ENCODE measurements around the gene FBXW11. TPM values are rescaled to one million over a fixed set of nuclear protein-coding genes. Genes with fewer than 3 reads are reported as not detected.

FBXW11 gene
- total and polyA plus RNA-seq, 10 of the 15 experiments (the other 5 are each of a cell fraction or from before 2014, with no cell fraction given), result 4.3 to 61.5 (median 40.0) TPM

DNA sequence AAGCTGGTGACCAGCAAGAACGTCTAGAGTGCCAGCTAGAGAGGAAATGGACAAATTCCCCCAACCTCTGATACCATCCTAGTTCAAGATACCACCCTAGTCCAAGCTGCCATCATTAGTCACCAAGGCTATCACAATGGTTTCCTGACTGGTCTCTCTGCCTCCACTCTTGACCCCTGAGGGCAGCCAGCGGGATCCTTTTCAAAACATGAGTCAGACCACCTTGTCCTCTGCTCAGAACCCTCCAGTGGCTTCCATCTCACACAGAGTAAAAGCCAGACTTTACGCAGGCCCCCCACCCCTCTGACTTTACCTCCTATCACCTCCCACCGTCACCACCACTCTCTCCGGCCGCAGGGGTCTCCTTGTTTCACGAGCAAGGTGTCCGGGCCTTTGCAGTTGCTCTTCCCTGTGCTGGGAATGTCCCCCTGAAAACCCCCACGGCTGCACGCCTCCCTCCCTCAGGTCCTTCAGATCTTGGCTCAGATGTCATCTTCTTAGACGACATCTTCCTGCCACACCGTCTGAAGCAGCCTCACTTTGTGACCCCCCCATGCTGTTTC lies 42.2 kb upstream of the FBXW11 start (continued):
- TF ChIP-seq, protein P1, sequence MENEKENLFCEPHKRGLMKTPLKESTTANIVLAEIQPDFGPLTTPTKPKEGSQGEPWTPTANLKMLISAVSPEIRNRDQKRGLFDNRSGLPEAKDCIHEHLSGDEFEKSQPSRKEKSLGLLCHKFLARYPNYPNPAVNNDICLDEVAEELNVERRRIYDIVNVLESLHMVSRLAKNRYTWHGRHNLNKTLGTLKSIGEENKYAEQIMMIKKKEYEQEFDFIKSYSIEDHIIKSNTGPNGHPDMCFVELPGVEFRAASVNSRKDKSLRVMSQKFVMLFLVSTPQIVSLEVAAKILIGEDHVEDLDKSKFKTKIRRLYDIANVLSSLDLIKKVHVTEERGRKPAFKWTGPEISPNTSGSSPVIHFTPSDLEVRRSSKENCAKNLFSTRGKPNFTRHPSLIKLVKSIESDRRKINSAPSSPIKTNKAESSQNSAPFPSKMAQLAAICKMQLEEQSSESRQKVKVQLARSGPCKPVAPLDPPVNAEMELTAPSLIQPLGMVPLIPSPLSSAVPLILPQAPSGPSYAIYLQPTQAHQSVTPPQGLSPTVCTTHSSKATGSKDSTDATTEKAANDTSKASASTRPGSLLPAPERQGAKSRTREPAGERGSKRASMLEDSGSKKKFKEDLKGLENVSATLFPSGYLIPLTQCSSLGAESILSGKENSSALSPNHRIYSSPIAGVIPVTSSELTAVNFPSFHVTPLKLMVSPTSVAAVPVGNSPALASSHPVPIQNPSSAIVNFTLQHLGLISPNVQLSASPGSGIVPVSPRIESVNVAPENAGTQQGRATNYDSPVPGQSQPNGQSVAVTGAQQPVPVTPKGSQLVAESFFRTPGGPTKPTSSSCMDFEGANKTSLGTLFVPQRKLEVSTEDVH (IDR thresholded peaks at IDR 0.05; ENCODE audit: low read depth, partially characterized antibody), result no peak

DNA sequence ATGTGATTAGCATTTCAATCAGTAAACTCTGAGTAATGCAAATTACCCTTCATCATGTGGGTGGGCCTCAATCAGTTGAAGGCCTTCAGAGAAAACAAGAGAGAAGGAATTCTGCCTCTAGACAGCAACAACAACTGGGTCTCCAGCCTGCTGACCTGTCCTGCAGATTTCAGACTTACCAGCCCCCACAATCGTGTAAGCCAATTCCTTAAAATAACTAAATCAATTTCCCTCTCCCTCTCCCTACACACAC lies 41.7 kb upstream of the FBXW11 start:
- WGBS (ENCODE audit: insufficient coverage, insufficient replicate concordance, low lambda C conversion rate, missing lambda C conversion rate), result 100% methylated on average over 1 of the region's 1 CpG
- Histone ChIP-seq H3K27ac (ENCODE audit: control insufficient read depth, insufficient read depth) (no peak overlapping the region), H3K4me1 (ENCODE audit: control insufficient read depth, insufficient read depth, low read length) (no peaks in the 10 kb centered on the region), H3K27me3 (replicated peaks in 1 of 2; ENCODE audit: control insufficient read depth in 2 of 2, insufficient read depth in 2 of 2, low read length in 1 of 2) (no peaks in the 10 kb centered on the region), H3K79me2 (ENCODE audit: control insufficient read depth, insufficient read depth, low read length) (no peaks in the 10 kb centered on the region), H3K4me2 (ENCODE audit: control insufficient read depth, insufficient read depth) (no peak overlapping the region), H3K9me3 (replicated peaks; ENCODE audit: control insufficient read depth, insufficient read depth, low read length) (no peaks in the 10 kb centered on the region), H2AFZ (ENCODE audit: control insufficient read depth, low read depth, low read length) (no peak overlapping the region), H3K36me3 (ENCODE audit: control insufficient read depth in 2 of 2, insufficient read depth in 2 of 2, low read length in 1 of 2) (peaks cover 17 to 52% of the 10 kb centered on the region in 2 experiments), H3K9ac (ENCODE audit: control insufficient read depth, insufficient read depth, low read length) (no peak overlapping the region), H3K4me3 (no peak overlapping the region), H4K20me1 (ENCODE audit: control insufficient read depth, insufficient read depth) (no peaks in the 10 kb centered on the region)
- DNase-seq (ENCODE audit: low read depth, low spot score) (no peak), ATAC-seq (no peak), FAIRE-seq (no peak)
- RAD21 ChIA-PET (ENCODE audit: unreplicated experiment), result no interaction called here
- POLR2A ChIA-PET, result interaction anchor here (0.5 kb wide), 1 partner anchor 29 kb away, joined by 5 read pairs; no protein-coding TSS in a partner anchor
- no TSS peak for BruUV-seq (replicated peaks)
- SMC1A ChIA-PET (ENCODE audit: uncharacterized antibody, unreplicated experiment), result interaction anchor here (4.9 kb wide), 1 partner anchor 137 kb away, joined by 23 read pairs; no protein-coding TSS in a partner anchor
- in situ Hi-C loops (cut with MboI), result loop anchor here (5.0 kb wide), 1 partner anchor 631 kb away; the partner anchor contains the start of gene FGF18
- intact Hi-C loops (cut with micrococcal nuclease; ENCODE audit: unreplicated experiment), result no loop called here
- CTCF ChIA-PET, result interaction anchor here (0.8 to 3.4 kb wide), 4 partner anchors 10 to 139 kb away, joined by 3 to 15 read pairs (median 4); no protein-coding TSS in a partner anchor
- no peak for TF ChIP-seq TCF3 (IDR thresholded peaks at IDR 0.05; ENCODE audit: borderline replicate concordance, insufficient read depth, low read depth, low read length)
- TF ChIP-seq YY1 (IDR thresholded peaks at IDR 0.05; ENCODE audit: low read depth, low read length), result no peak
- TF ChIP-seq YBX1 (IDR thresholded peaks at IDR 0.05), result no peak
- TF ChIP-seq LARP7 (IDR thresholded peaks at IDR 0.05), result no peak
- TF ChIP-seq, protein P2, sequence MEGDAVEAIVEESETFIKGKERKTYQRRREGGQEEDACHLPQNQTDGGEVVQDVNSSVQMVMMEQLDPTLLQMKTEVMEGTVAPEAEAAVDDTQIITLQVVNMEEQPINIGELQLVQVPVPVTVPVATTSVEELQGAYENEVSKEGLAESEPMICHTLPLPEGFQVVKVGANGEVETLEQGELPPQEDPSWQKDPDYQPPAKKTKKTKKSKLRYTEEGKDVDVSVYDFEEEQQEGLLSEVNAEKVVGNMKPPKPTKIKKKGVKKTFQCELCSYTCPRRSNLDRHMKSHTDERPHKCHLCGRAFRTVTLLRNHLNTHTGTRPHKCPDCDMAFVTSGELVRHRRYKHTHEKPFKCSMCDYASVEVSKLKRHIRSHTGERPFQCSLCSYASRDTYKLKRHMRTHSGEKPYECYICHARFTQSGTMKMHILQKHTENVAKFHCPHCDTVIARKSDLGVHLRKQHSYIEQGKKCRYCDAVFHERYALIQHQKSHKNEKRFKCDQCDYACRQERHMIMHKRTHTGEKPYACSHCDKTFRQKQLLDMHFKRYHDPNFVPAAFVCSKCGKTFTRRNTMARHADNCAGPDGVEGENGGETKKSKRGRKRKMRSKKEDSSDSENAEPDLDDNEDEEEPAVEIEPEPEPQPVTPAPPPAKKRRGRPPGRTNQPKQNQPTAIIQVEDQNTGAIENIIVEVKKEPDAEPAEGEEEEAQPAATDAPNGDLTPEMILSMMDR (IDR thresholded peaks at IDR 0.05 in 2 of 3, conservative IDR thresholded peaks at IDR 0.05 in 1 of 3; ENCODE audit: control insufficient read depth in 2 of 3, extremely low read depth in 1 of 3, insufficient read depth in 1 of 3, low read depth in 3 of 3, low read length in 3 of 3), result no peak
- no peak for TF ChIP-seq SPI1 (IDR thresholded peaks at IDR 0.05; ENCODE audit: borderline replicate concordance, insufficient read depth, low read depth, low read length)
- no peak for TF ChIP-seq RAD21 (IDR thresholded peaks at IDR 0.05; ENCODE audit: insufficient read depth, low read depth, low read length)
- TF ChIP-seq, protein P3, sequence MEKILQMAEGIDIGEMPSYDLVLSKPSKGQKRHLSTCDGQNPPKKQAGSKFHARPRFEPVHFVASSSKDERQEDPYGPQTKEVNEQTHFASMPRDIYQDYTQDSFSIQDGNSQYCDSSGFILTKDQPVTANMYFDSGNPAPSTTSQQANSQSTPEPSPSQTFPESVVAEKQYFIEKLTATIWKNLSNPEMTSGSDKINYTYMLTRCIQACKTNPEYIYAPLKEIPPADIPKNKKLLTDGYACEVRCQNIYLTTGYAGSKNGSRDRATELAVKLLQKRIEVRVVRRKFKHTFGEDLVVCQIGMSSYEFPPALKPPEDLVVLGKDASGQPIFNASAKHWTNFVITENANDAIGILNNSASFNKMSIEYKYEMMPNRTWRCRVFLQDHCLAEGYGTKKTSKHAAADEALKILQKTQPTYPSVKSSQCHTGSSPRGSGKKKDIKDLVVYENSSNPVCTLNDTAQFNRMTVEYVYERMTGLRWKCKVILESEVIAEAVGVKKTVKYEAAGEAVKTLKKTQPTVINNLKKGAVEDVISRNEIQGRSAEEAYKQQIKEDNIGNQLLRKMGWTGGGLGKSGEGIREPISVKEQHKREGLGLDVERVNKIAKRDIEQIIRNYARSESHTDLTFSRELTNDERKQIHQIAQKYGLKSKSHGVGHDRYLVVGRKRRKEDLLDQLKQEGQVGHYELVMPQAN (conservative IDR thresholded peaks at IDR 0.05), result no peak
